ENCODE results near the gene ELFN2. TPM values are rescaled to one million over a fixed set of nuclear protein-coding genes. Genes with fewer than 3 reads are reported as not detected.

The ELFN2 gene
- total and polyA plus RNA-seq, 9 donors, result 0.01 to 0.05 (median 0.03) TPM; not detected in 5

DNA sequence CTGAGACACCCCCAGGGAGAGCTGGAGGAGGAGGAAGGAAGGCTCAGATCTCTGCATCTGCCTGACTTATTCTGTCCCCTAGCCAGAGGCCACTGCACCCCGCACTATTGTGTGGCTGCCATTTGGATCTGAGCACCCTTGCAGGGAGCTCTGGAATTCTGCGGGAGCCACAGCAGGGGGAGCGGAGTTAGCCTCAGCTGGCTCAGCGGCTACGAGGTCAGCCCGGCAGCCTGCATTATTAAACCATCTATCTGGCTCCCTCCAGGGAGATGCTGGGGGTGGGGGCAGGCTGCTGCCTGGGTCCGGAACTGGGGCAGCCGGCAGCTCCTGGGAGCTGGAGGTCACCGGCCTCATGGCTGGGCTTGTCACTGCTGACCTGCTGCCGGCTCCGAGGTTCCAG, 6.5 kb upstream of the ELFN2 start:
- H3K4me1 ChIP-seq (ENCODE audit: insufficient read depth), result no peaks in the 10 kb centered on the region

DNA sequence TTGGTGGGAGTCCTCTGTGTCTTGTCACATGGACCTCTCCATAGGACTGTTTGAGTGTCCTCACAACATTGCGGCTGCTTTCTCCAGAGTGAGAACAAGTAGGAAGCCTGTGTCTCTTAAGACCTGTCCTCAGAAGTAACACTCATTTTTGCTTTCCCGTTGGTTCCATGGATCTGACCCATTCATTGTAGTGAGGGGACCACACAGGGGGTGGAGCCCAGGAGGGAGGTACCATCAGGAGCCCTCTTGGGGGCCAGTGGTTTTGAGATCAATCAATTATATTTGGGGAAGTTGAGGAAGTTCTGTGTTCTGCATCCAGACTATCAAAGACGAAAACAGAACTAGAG, 5.4 kb upstream of the ELFN2 start:
- H3K27me3 ChIP-seq, result no peaks in the 10 kb centered on the region
- intact Hi-C loops (cut with DNase I), result no loop called here
- WGBS, 3 donors, result 88 to 91% (median 91%) methylated on average over 3 of the region's 3 CpGs

More for the DNA sequence above, 6.5 kb upstream of the ELFN2 start:
- no peaks in the 10 kb centered on the region for H3K9me3 ChIP-seq
- no peak for DNase-seq
- H3K36me3 ChIP-seq, result no peaks in the 10 kb centered on the region
- no peaks in the 10 kb centered on the region for H3K27me3 ChIP-seq
- intact Hi-C loops (cut with DNase I), result no loop called here
- 12 to 13% (median 12%) methylated on average over 11 of the region's 11 CpGs for WGBS, 3 donors
- H3K4me3 ChIP-seq, result no peak overlapping the region
- TF ChIP-seq CTCF (IDR thresholded peaks at IDR 0.05) (no peak), EP300 (IDR thresholded peaks at IDR 0.05) (no peak), POLR2A (IDR thresholded peaks at IDR 0.05) (no peak)
- no peak overlapping the region for H3K27ac ChIP-seq

DNA sequence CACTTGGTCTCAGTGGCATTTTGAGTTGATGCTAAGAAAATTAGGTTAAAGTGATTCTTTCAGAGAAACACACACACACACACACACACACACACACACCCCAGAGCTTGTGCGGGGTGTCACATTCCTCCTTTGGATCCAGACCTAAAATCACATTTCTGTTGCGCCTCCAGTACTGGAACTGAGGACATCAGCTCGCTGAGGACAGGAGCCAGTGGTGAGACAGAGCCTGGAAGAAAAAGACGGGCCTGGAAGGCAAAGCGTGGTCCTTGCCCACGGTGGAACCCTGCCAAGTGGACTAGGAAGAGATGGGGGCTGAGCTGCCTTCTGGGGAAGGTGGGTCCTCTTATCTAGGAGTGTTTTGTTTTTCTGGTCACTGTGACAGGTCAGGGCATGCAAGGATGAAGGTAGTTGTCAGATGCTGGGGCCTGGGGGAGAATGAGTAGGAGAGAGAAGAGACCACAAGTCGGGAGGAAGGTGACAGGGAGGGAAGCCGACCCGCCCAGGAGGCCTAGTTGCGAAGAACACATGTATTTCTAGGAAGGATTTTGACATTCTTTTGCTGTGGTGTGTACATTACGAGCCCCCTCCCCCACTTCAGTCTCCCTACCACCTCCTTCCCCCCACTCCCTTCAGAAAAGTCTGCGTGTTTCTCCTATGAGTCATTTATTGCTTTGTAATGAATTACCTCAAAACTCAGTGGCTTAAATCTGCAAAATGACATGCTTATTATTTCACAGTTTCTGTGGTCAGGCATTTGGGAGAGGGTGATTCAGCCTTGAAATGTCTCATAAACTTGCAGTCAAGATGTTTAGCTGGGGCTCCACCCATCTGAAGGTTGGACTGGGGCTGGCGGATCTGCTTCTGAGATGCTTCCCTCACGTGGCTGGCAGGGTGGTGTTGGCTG, 4.8 kb upstream of the ELFN2 start:
- TF ChIP-seq EP300 (IDR thresholded peaks at IDR 0.05) (no peak), POLR2A (IDR thresholded peaks at IDR 0.05) (no peak), CTCF (IDR thresholded peaks at IDR 0.05) (no peak)
- no peak overlapping the region for H3K4me3 ChIP-seq
- WGBS, 3 donors, result 61 to 65% (median 62%) methylated on average over 14 of the region's 14 CpGs
- H3K27me3 ChIP-seq, result no peaks in the 10 kb centered on the region
- H3K4me1 ChIP-seq (ENCODE audit: insufficient read depth), result peaks cover 4% of the 10 kb centered on the region
- no peak overlapping the region for H3K27ac ChIP-seq
- DNase-seq, result no peak
- no peaks in the 10 kb centered on the region for H3K36me3 ChIP-seq
- intact Hi-C loops (cut with DNase I), result no loop called here
- H3K9me3 ChIP-seq, result no peaks in the 10 kb centered on the region

More for the DNA sequence above, 5.4 kb upstream of the ELFN2 start:
- no peak for TF ChIP-seq POLR2A (IDR thresholded peaks at IDR 0.05)
- no peak for TF ChIP-seq EP300 (IDR thresholded peaks at IDR 0.05)
- no peak for TF ChIP-seq CTCF (IDR thresholded peaks at IDR 0.05)
- DNase-seq, result no peak
- H3K9me3 ChIP-seq, result no peaks in the 10 kb centered on the region
- H3K36me3 ChIP-seq, result no peaks in the 10 kb centered on the region
- no peak overlapping the region for H3K27ac ChIP-seq
- no peak overlapping the region for H3K4me3 ChIP-seq
- H3K4me1 ChIP-seq (ENCODE audit: insufficient read depth), result no peaks in the 10 kb centered on the region

DNA sequence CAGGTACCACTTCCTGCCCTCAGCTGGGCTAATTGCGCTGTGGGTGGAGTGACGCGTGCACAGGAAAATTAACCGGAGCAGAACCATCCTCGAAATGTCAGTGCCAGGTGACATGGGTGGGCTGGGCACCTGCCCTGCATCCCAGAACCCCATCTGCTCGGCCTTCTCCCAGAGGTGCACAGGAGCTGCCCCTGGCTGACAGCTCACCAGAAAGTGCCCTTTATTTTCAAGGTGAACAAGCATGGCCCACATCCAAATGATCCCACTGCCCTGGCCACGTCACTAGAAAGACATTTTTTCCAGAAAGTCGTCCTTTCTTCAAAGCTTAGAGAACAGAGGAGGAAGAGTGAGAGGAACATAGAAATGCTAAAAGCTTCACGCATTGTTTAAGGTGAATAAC, 4.1 kb upstream of the ELFN2 start:
- no peak for DNase-seq
- peaks cover 4% of the 10 kb centered on the region for H3K4me1 ChIP-seq (ENCODE audit: insufficient read depth)
- TF ChIP-seq POLR2A (IDR thresholded peaks at IDR 0.05), result no peak
- no peak for TF ChIP-seq EP300 (IDR thresholded peaks at IDR 0.05)
- no peak for TF ChIP-seq CTCF (IDR thresholded peaks at IDR 0.05)
- H3K4me3 ChIP-seq, result no peak overlapping the region
- H3K9me3 ChIP-seq, result no peaks in the 10 kb centered on the region
- no peaks in the 10 kb centered on the region for H3K36me3 ChIP-seq
- WGBS, 3 donors, result 70 to 80% (median 78%) methylated on average over 9 of the region's 9 CpGs
- H3K27me3 ChIP-seq, result no peaks in the 10 kb centered on the region
- intact Hi-C loops (cut with DNase I), result no loop called here
- H3K27ac ChIP-seq, result no peak overlapping the region
